Neural cell (in vitro differentiated cells): ENCODE results near the gene LIMCH1. TPM values are rescaled to one million over a fixed set of nuclear protein-coding genes. Genes with fewer than 3 reads are reported as not detected.
"Not testable (repeated sequence)": the region's sequence is repeated elsewhere in the genome, so short reads cannot be mapped to it uniquely, and the experiment has no call there.

ENCODE experiments used
- H2AFZ ChIP-seq: fragments of 200-600, 300-800 bp; sonication (generic), shearing (Covaris generic); 2 replicates; pipeline ENCODE4 v1.6.0; 2014; ENCODE audit warnings: low read depth, mild to moderate bottlenecking, antibody characterized with exemption, low read length, moderate library complexity
- H3F3A ChIP-seq: fragments of 200-600 bp; shearing (Covaris generic); 2 replicates; pipeline ENCODE4 v1.6.1; 2016; ENCODE audit warnings: mild to moderate bottlenecking, moderate library complexity, mixed read lengths, antibody characterized with exemption, low read length; ENCODE audit not compliant: insufficient read depth, poor library complexity, severe bottlenecking
- H3K27ac ChIP-seq: fragments of 200-600, 300-800 bp; sonication (generic), shearing (Covaris generic); 2 replicates; pipeline ENCODE4 v1.5.1; 2014; ENCODE audit warnings: mild to moderate bottlenecking, low read length, moderate library complexity
- H3K27me3 ChIP-seq: fragments of 300-800, 200-600 bp; sonication (generic), shearing (Covaris generic); 2 replicates; pipeline ENCODE4 v1.6.0; 2014; ENCODE audit warnings: mild to moderate bottlenecking, low read depth, low read length, moderate library complexity; ENCODE audit not compliant: insufficient read depth
- H3K36me3 ChIP-seq: fragments of 300-800, 200-600 bp; sonication (generic), shearing (Covaris generic); 2 replicates; pipeline ENCODE4 v1.5.1; 2014; ENCODE audit warnings: mild to moderate bottlenecking, antibody characterized with exemption, low read length, moderate library complexity; ENCODE audit not compliant: insufficient read depth
- H3K4me2 ChIP-seq: fragments of 300-800, 200-600 bp; sonication (generic), shearing (Covaris generic); 2 replicates; pipeline ENCODE4 v1.6.0; 2014; ENCODE audit warnings: mild to moderate bottlenecking, low read length
- H3K4me3 ChIP-seq: fragments of 300-800, 200-600 bp; sonication (generic), shearing (Covaris generic); 2 replicates; pipeline ENCODE4 v1.5.1; 2014; ENCODE audit warnings: mild to moderate bottlenecking, low read length, moderate library complexity
- H3K79me2 ChIP-seq: fragments of 200-600 bp; shearing (Covaris generic); replicated peaks from 2 replicates; pipeline ENCODE4 v1.6.0; 2014; ENCODE audit warnings: mild to moderate bottlenecking, low read length, moderate library complexity; ENCODE audit not compliant: insufficient read depth
- H3K9ac ChIP-seq: fragments of 300-800, 200-600 bp; sonication (generic), shearing (Covaris generic); 2 replicates; pipeline ENCODE4 v1.6.1; 2016; ENCODE audit warnings: mild to moderate bottlenecking, low read length, mixed read lengths
- H3K9me2 ChIP-seq: fragments of 200-600 bp; shearing (Covaris generic); 2 replicates; pipeline ENCODE4 v1.6.1; 2016; ENCODE audit warnings: mild to moderate bottlenecking, low read length, mixed read lengths; ENCODE audit not compliant: insufficient read depth
- H3K9me3 ChIP-seq: fragments of 200-600, 300-800 bp; sonication (generic), shearing (Covaris generic); 2 replicates; pipeline ENCODE4 v1.6.1; 2016; ENCODE audit warnings: mild to moderate bottlenecking, mixed run types, low read length, moderate library complexity, mixed read lengths
- H4K20me1 ChIP-seq: fragments of 200-600 bp; shearing (Covaris generic); 2 replicates; pipeline ENCODE4 v1.6.1; 2016; ENCODE audit warnings: mild to moderate bottlenecking, mixed run types; ENCODE audit not compliant: insufficient read depth
- EP300 ChIP-seq: fragments of 450-650 bp; conservative IDR thresholded peaks from 2 replicates; pipeline ENCODE4 v1.6.1; 2014; ENCODE audit warnings: antibody characterized with exemption, mild to moderate bottlenecking, moderate library complexity; ENCODE audit not compliant: poor library complexity, severe bottlenecking
- EZH2 ChIP-seq: fragments of 200-600, 300-800 bp; shearing (Covaris generic), sonication (generic); IDR thresholded peaks from 2 replicates; pipeline ENCODE4 v1.6.1; 2014; ENCODE audit warnings: antibody characterized with exemption, low read length, borderline replicate concordance, mild to moderate bottlenecking; ENCODE audit not compliant: insufficient read depth, poor library complexity, severe bottlenecking
- MXI1 ChIP-seq: fragments of 450-650 bp; conservative IDR thresholded peaks from 2 replicates; pipeline ENCODE4 v1.6.1; 2014; ENCODE audit warnings: antibody characterized with exemption, mild to moderate bottlenecking; ENCODE audit not compliant: poor library complexity, severe bottlenecking
- POLR2AphosphoS5 ChIP-seq: IDR thresholded peaks from 2 replicates; pipeline ENCODE4 v1.6.1; 2012
- SMC3 ChIP-seq: fragments of 450-650 bp; conservative IDR thresholded peaks from 2 replicates; pipeline ENCODE4 v1.6.1; 2014; ENCODE audit warnings: antibody characterized with exemption, mild to moderate bottlenecking, moderate library complexity; ENCODE audit not compliant: poor library complexity
- polyA minus RNA-seq: library from RNA; depleted of rRNA, polyadenylated mRNA; stranded (reverse); fragments of >200 nt; gene quantifications from 2 replicates; pipeline ENCODE4 v1.2.3, GENCODE V29; 2014
- polyA plus RNA-seq: library from polyadenylated mRNA; depleted of rRNA; stranded (reverse); fragments of >200 nt; gene quantifications from 2 replicates; pipeline ENCODE4 v1.2.3, GENCODE V29; 2014
- TF ChIP-seq, protein P1 (sequence below): fragments of 450-650 bp; IDR thresholded peaks from 2 replicates; pipeline ENCODE4 v1.5.1; 2014; ENCODE audit warnings: antibody characterized with exemption, mild to moderate bottlenecking, moderate library complexity; ENCODE audit not compliant: poor library complexity, severe bottlenecking

The LIMCH1 gene, protein sequence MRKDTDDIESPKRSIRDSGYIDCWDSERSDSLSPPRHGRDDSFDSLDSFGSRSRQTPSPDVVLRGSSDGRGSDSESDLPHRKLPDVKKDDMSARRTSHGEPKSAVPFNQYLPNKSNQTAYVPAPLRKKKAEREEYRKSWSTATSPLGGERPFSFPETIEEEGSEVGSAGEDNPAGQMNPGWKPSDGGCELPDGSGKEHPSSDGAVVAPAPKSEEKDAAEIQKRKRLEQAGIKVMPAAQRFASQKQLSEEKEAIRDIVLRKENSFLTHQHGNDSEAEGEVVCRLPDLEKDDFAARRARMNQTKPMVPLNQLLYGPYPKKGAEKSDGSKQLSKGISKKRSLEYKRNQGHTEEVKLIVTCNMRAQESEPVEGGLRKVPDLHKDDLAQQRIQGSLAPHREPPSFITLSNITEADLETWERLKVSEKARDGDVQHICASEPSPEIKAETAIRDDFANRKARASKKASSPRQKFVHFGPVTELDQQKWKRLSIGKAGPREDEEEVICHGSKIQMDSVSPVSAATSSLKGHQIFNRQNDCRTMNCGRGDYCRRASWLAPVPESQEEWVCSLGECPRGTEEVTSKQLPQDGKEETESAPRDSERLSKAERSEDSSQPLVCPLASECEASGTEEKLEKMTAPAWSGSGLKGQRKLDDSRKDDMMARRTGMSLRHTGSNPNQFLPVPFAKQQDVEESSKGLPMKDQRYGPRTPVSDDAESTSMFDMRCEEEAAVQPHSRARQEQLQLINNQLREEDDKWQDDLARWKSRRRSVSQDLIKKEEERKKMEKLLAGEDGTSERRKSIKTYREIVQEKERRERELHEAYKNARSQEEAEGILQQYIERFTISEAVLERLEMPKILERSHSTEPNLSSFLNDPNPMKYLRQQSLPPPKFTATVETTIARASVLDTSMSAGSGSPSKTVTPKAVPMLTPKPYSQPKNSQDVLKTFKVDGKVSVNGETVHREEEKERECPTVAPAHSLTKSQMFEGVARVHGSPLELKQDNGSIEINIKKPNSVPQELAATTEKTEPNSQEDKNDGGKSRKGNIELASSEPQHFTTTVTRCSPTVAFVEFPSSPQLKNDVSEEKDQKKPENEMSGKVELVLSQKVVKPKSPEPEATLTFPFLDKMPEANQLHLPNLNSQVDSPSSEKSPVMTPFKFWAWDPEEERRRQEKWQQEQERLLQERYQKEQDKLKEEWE (N-terminal part only)
- 7.8 and 9.1 TPM in 2 replicates for polyA plus RNA-seq
- 15.3 and 22.9 TPM in 2 replicates for polyA minus RNA-seq

DNA sequence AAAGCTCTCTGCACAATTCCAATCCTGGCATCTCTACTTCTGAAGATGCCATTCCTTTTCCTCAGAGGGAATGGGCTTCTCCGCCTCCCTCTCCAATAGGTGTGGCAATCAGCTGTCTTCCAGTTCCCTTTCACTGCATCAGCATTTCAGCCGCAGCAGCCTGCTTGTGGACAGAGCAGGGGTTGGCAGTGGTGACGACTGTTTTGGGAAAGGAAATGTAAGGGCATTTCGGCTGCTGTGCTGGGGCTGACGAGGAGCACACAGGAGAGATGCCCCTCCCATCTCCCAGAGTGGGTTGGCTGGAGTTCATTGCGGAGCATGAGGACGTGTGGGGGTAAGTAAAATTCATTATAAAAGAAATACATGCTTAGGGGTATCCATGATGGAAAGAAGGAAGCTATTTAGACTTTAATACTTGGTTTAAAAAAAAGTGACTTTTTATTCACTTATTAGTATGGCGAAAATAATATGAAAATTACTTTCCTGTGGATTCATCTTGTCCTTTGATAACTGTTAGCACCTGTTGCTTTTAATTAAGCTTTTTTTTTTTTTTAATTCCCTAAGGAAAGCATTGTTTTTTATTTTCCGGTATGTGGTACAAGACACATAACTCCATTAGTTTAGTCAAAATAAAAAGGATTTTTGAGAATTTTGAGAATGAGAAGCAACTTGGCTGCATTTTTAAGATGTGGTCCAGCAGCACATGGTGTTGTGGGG is at the start of gene LIMCH1:
Gene LIMCH1, plus strand, starts transcription at position 141 of the 717 bp plus-strand sequence. CDS start 67,839 bp downstream, outside the sequence.
- Histone ChIP-seq H3K4me2 (no peak within 1 kb of the TSS), H4K20me1 (no peaks in the 10 kb centered on the region), H3K9ac (no peak within 1 kb of the TSS), H3F3A (no peaks in the 10 kb centered on the region), H3K79me2 (no peaks in the 10 kb centered on the region), H3K27ac (no peak within 1 kb of the TSS), H3K9me2 (no peaks in the 10 kb centered on the region), H3K27me3 (no peaks in the 10 kb centered on the region), H3K4me3 (no peak within 1 kb of the TSS), H2AFZ (no peak within 1 kb of the TSS), H3K9me3 (no peaks in the 10 kb centered on the region), H3K36me3 (no peaks in the 10 kb centered on the region)
- TF ChIP-seq EP300: no peak
- no peak for TF ChIP-seq SMC3
- no peak for TF ChIP-seq POLR2AphosphoS5
- TF ChIP-seq EZH2: no peak
- TF ChIP-seq, protein P1, sequence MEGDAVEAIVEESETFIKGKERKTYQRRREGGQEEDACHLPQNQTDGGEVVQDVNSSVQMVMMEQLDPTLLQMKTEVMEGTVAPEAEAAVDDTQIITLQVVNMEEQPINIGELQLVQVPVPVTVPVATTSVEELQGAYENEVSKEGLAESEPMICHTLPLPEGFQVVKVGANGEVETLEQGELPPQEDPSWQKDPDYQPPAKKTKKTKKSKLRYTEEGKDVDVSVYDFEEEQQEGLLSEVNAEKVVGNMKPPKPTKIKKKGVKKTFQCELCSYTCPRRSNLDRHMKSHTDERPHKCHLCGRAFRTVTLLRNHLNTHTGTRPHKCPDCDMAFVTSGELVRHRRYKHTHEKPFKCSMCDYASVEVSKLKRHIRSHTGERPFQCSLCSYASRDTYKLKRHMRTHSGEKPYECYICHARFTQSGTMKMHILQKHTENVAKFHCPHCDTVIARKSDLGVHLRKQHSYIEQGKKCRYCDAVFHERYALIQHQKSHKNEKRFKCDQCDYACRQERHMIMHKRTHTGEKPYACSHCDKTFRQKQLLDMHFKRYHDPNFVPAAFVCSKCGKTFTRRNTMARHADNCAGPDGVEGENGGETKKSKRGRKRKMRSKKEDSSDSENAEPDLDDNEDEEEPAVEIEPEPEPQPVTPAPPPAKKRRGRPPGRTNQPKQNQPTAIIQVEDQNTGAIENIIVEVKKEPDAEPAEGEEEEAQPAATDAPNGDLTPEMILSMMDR: no peak

DNA sequence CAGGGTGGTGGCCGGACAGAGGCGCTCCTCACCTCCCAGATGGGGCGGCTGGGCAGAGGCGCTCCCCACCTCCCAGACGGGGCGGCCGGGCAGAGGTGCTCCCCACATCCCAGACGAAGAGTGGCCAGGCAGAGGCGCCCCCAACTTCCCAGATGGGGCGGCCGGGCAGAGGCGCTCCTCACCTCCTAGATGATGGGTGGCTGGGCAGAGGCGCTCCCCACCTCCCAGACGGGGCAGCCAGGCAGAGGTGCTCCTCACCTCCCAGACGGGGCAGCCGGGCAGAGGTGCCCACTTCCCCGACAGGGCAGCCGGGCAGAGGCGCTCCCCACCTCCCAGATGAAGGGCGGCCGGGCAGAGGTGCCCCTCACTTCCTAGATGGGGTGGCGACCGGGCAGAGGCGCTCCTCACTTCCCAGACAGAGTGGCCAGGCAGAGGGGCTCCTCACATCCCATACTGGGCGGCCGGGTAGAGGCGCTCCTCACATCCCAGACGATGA is 46.8 kb upstream of the LIMCH1 start:
- H3K4me3 ChIP-seq, H4K20me1 ChIP-seq, H3F3A ChIP-seq, H3K27me3 ChIP-seq, H3K9ac ChIP-seq, H3K4me2 ChIP-seq, H3K79me2 ChIP-seq, H3K9me2 ChIP-seq, H2AFZ ChIP-seq, H3K27ac ChIP-seq, H3K36me3 ChIP-seq, H3K9me3 ChIP-seq: not testable (repeated sequence)

DNA sequence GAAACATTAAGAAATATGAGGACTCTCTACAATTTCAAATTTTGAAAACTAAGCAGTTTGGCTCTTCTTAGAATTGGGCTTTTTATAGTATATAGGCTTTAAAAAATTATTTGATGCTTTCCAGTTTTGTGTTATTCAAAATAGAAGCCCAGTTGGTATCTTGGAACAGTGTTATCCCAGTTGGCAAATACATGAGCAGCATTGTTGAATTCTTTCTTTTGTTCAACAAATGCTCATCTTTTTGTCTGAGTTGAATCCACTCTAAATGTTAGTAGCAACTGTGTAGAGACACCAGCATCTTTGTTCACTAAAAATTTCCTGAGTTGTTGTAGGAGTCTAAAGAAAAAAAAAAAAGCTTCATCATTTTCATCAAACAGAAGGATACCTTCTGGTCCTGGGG is 41.0 kb upstream of the LIMCH1 start:
- no peaks in the 10 kb centered on the region for H4K20me1 ChIP-seq
- H3F3A ChIP-seq: no peaks in the 10 kb centered on the region
- no peak overlapping the region for H3K27ac ChIP-seq
- H3K4me3 ChIP-seq: no peak overlapping the region
- H2AFZ ChIP-seq: no peak overlapping the region
- H3K36me3 ChIP-seq: no peaks in the 10 kb centered on the region
- TF ChIP-seq MXI1: no peak
- H3K4me2 ChIP-seq: no peak overlapping the region
- no peaks in the 10 kb centered on the region for H3K79me2 ChIP-seq
- no peaks in the 10 kb centered on the region for H3K27me3 ChIP-seq
- no peak overlapping the region for H3K9ac ChIP-seq
- H3K9me2 ChIP-seq: no peaks in the 10 kb centered on the region
- no peaks in the 10 kb centered on the region for H3K9me3 ChIP-seq
